ENCODE measurements around the gene BCAP31. TPM values are rescaled to one million over a fixed set of nuclear protein-coding genes. Genes with fewer than 3 reads are reported as not detected.
A peak's percentile ranks its signal among the peaks of the same experiment; 100 is the strongest.
"Not testable (repeated sequence)": the region's sequence is repeated elsewhere in the genome, so short reads cannot be mapped to it uniquely, and the experiment has no call there.

The BCAP31 gene
- total RNA-seq, 1 donor from 2014 or later = 219 TPM

GRCh38 chrX:153687121-153688039, 36.8 kb downstream of the BCAP31 start, which contains the start of gene SLC6A8:
SLC6A8 (plus strand) TSS chrX:153687926; CDS start chrX:153688575, 649 bp downstream.
- peak; percentile 72 to 77 for ATAC-seq
- Histone ChIP-seq H3K36me3 (no peaks in the 10 kb centered on the region), H3K4me1 (no peaks in the 10 kb centered on the region), H3K27me3 (ENCODE audit: low read depth) (no peaks in the 10 kb centered on the region), H3K4me3 (peak within 1 kb of the TSS; percentile 30), H3K27ac (no peak within 1 kb of the TSS), H3K9me3 (no peaks in the 10 kb centered on the region)
- intact Hi-C loops (cut with DNase I) = no loop called here
- peak; percentile 65 for DNase-seq
- TF ChIP-seq CTCF (IDR thresholded peaks at IDR 0.05) = peak; percentile 30

DNA sequence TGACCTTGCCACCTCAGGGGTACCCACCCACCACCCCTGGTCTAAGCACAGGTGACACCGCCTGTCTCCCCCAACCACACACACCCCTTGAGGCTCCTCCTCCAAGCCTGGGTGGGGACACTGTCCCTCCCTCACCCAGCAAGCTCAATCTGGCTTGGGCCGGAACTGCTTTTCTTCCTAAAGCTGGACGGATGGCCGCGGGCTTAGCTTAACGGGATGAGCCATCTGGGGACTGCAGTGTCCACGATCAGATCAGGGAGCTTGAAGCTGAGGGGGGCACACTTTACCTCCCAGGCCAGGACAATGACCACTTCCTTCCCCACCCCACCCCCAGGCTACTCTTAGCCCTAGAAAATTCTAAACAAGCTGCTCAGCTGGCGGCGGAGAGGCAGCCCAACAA, 37.5 kb downstream of the BCAP31 start:
- Histone ChIP-seq H3K4me3 (no peak overlapping the region), H3K9me3 (no peaks in the 10 kb centered on the region), H3K27ac (no peak overlapping the region), H3K27me3 (ENCODE audit: low read depth) (no peaks in the 10 kb centered on the region), H3K36me3 (no peaks in the 10 kb centered on the region), H3K4me1 (no peaks in the 10 kb centered on the region)
- intact Hi-C loops (cut with DNase I) = no loop called here
- ATAC-seq (no peak), DNase-seq (no peak)
- no peak for TF ChIP-seq CTCF (IDR thresholded peaks at IDR 0.05)

DNA sequence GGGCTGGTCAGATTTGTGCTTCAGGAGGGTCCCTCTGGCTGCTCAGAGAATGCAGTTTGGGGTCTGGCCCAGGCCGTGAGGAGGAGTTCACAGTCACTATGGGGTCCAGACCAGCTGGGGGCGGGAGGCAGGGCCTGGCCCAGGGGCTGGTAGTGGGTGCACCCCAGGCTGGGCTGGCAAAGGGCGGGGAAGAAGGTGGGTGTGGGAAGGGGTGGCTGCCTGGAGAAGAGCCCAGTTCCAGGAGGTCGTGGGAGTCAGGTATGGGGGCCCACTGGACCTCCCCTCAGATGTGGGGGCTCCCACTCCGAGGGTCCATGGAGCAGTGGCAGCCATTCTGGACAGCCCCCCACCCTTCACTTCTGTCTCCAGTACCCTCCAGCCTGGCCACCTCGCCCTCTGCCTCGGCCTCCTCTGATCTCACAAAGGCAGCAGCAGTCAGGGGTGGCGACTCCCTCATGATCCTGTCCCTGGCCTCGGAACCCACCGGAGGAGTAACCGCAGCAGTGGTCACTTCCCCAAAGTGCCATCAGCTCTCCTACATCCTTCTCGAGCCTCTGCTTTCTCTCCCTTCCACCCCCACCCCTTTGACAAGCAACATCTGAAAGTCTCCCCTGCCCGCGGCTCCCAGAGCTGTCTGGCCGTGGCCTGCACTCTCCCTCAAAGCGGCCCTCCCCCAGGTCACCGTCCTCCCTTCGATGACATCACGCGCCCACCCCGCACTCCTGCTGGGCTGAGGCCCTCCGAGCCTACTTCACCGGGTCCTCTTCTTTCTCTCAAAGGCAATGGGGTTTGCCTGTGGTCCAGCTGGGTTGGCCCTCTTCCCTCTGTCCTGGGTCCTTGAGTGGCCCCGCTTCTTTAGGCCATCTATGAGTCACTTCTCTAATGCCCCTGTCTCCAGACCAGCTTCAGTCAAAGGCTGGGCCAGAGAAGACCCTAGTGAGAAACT, 38.2 kb downstream of the BCAP31 start:
- Histone ChIP-seq H3K27me3 (ENCODE audit: low read depth) (no peaks in the 10 kb centered on the region), H3K27ac (no peak overlapping the region), H3K4me1 (no peaks in the 10 kb centered on the region), H3K4me3 (no peak overlapping the region), H3K9me3 (no peaks in the 10 kb centered on the region), H3K36me3 (no peaks in the 10 kb centered on the region)
- DNase-seq (no peak), ATAC-seq (no peak)
- no peak for TF ChIP-seq CTCF (IDR thresholded peaks at IDR 0.05)
- intact Hi-C loops (cut with DNase I) = no loop called here

- Histone ChIP-seq H3K27me3 (ENCODE audit: low read depth) (no peaks in the 10 kb centered on the region), H3K9me3 (no peaks in the 10 kb centered on the region), H3K27ac (no peak overlapping the region), H3K4me1 (no peaks in the 10 kb centered on the region), H3K36me3 (no peaks in the 10 kb centered on the region), H3K4me3 (no peak overlapping the region)
- DNase-seq (no peak), ATAC-seq (no peak)
- no peak for TF ChIP-seq CTCF (IDR thresholded peaks at IDR 0.05)
- intact Hi-C loops (cut with DNase I) = no loop called here
Measured at GRCh38 chrX:153685156-153685536, 39.0 kb downstream of the BCAP31 start.

- no peaks in the 10 kb centered on the region for H3K4me1 ChIP-seq
- H3K4me3 ChIP-seq = no peak overlapping the region
- no peak for TF ChIP-seq CTCF (IDR thresholded peaks at IDR 0.05)
- intact Hi-C loops (cut with DNase I) = no loop called here
- no peaks in the 10 kb centered on the region for H3K27me3 ChIP-seq (ENCODE audit: low read depth)
- no peak for ATAC-seq
- H3K36me3 ChIP-seq = no peaks in the 10 kb centered on the region
- H3K27ac ChIP-seq = no peak overlapping the region
- no peaks in the 10 kb centered on the region for H3K9me3 ChIP-seq
- no peak for DNase-seq
Measured at GRCh38 chrX:153684467-153685155, 39.6 kb downstream of the BCAP31 start.

DNA sequence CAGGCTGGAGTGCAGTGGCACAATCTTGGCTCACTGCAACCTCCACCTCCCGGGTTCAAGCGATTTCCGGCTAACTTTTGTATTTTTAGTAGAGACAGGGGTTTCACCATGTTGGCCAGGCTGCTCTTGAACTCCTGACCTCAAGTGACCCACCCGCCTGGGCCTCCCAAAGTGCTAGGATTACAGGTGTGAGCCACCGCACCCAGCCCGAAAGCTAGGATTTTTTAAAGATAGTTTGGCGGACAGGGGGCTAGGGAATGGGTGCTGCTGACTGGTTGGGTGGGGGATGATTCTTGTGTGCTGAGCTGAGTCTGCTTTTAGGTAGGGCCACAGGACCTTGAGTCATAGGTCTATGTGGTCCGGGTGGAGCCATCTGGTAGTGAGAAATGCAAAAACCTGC, 40.7 kb downstream of the BCAP31 start:
- intact Hi-C loops (cut with DNase I); H3K4me1 ChIP-seq; H3K4me3 ChIP-seq; ATAC-seq; H3K36me3 ChIP-seq; H3K27me3 ChIP-seq (ENCODE audit: low read depth); H3K9me3 ChIP-seq; DNase-seq; H3K27ac ChIP-seq: not testable (repeated sequence)
